ENCODE measurements around the gene SPAG9.

Gene SPAG9

GRCh38 chr17:51120739-51121619 is at the start of gene SPAG9:
Gene SPAG9, minus strand, starts transcription at chr17:51120868. Its CDS starts 212 bp downstream, at chr17:51120656.
- peak; percentile 92 for DNase-seq (ENCODE audit: low read depth, low spot score)

GRCh38 chr17:51169340-51169739 is 48.7 kb upstream of the SPAG9 start:
- DNase-seq (ENCODE audit: low read depth, low spot score): no peak

GRCh38 chr17:51166987-51167931 is 46.6 kb upstream of the SPAG9 start:
- DNase-seq (ENCODE audit: low read depth, low spot score): peak; percentile 80

GRCh38 chr17:51166198-51166986 is 45.7 kb upstream of the SPAG9 start, which contains the start of gene NME2:
Gene NME2, plus strand, starts transcription at chr17:51166411. Its CDS starts 420 bp downstream, at chr17:51166831.
- peak; percentile 93 for DNase-seq (ENCODE audit: low read depth, low spot score)

GRCh38 chr17:51165680-51166197 is 45.1 kb upstream of the SPAG9 start:
- no peak for DNase-seq (ENCODE audit: low read depth, low spot score)

GRCh38 chr17:51164911-51165679 is 44.4 kb upstream of the SPAG9 start:
- DNase-seq (ENCODE audit: low read depth, low spot score): peak; percentile 61

- DNase-seq (ENCODE audit: low read depth, low spot score): no peak
Observed at GRCh38 chr17:51161541-51161940, 40.9 kb upstream of the SPAG9 start.

- no peak for DNase-seq (ENCODE audit: low read depth, low spot score)
Observed at GRCh38 chr17:51159604-51160003, 38.9 kb upstream of the SPAG9 start.

- no peak for DNase-seq (ENCODE audit: low read depth, low spot score)
Observed at GRCh38 chr17:51155416-51155815, 34.7 kb upstream of the SPAG9 start.

- DNase-seq (ENCODE audit: low read depth, low spot score): no peak
Observed at GRCh38 chr17:51154176-51154575, 33.5 kb upstream of the SPAG9 start.

GRCh38 chr17:51153210-51154072 is 32.8 kb upstream of the SPAG9 start, which contains the start of gene NME1:
Gene NME1, plus strand, starts transcription at chr17:51153559. Its CDS starts 2,096 bp downstream, at chr17:51155655.
- DNase-seq (ENCODE audit: low read depth, low spot score): peak; percentile 99

GRCh38 chr17:51152766-51153209 is 32.1 kb upstream of the SPAG9 start:
- DNase-seq (ENCODE audit: low read depth, low spot score): no peak

GRCh38 chr17:51150932-51151331 is 30.3 kb upstream of the SPAG9 start:
- DNase-seq (ENCODE audit: low read depth, low spot score): no peak

GRCh38 chr17:51149163-51149562 is 28.5 kb upstream of the SPAG9 start:
- DNase-seq (ENCODE audit: low read depth, low spot score): no peak

- DNase-seq (ENCODE audit: low read depth, low spot score): no peak
Observed at GRCh38 chr17:51147650-51148049, 27.0 kb upstream of the SPAG9 start.

GRCh38 chr17:51144266-51145022 is 23.8 kb upstream of the SPAG9 start:
- DNase-seq (ENCODE audit: low read depth, low spot score): peak; percentile 28

- no peak for DNase-seq (ENCODE audit: low read depth, low spot score)
Observed at GRCh38 chr17:51142597-51142996, 21.9 kb upstream of the SPAG9 start.

- DNase-seq (ENCODE audit: low read depth, low spot score): no peak
Observed at GRCh38 chr17:51135956-51136355, 15.3 kb upstream of the SPAG9 start.

All from ELF-1 (cell line).